Measurements from ENCODE around the gene NFKBIE.

The NFKBIE gene

DNA sequence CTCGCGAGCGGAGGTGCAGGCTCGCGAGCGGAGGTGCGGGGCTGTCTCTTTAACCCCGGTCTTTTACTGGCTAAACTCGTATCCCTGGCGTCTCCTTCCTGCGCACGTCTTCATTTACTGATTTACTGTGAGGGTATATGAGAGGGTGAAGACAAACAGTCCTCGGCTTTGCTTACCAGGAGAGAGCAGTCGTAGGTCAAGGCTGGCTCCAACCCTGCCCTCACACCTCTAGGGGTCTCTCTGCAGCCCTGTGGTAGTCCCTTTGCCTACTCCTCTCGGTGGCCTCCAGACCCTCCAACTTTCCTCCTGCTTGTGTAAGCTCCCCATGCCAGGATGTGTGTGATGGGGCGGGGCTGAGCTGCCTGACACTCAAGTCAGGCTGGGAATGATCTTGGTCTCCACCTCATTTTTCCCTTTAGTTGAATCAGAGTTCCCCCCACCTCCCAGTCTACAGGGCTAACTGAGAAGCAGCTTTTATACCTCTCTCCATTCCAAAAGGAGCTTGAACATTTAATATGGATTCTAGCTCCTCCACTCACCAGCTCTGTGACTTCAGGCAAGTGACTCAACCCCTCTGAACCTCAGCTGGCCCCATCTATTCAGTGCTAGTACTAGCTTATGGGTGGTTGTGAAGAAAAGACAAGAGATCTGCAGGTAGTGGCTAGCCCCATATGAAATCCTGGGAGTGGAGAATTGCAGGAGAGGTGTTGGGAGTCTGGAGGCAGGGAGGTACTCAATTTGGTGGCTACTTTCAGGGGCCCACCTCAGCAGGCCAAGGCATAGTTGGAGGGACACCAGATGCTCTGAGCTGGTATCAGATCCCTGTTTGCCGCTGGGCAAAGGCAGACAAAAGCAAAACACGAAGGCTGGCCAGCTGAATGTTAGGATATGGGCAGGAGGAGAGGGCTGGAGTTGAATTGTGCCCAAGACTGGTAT is 41.1 kb downstream of the NFKBIE start:
- peak; percentile 24 for DNase-seq

DNA sequence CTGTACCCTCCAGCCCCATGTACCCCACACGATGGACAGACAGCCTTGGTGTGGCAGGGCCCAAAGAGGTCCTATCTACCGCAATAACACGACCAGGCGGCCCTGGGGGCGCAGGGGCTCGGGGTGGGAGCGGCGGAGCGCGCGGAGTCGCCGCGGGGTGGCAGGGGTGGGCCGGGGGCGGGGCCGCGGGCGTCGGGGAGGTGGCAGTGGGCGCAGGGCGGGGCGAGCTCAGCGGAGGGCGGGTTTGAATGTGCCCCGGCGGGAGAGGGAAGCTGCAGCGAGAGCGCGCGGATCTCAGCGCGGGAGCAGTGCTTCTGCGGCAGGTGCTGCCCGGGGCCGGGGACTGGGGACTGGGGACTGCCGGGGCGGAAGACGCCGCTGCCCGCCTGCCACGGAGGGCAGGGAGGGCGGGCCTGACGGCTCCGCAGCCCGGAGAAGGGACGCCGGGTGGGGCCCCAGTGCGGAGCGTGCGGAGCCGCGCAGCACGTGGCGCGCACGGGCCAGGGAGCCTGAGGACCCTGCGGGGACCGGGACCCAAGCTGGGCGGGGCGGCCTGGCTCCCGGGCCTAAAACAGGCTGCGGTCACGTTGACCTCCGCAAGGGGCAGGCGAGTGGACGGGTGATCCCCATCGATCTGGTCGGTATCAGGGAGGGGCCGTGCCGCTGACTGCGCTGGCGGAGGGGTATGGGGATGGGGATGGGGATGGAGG is 41.9 kb downstream of the NFKBIE start, which contains the start of gene SLC29A1:
Gene SLC29A1, plus strand, starts transcription at position 277 of the 710 bp plus-strand sequence. CDS start 3,719 bp downstream, outside the sequence.
- peak; percentile 49 for DNase-seq

DNA sequence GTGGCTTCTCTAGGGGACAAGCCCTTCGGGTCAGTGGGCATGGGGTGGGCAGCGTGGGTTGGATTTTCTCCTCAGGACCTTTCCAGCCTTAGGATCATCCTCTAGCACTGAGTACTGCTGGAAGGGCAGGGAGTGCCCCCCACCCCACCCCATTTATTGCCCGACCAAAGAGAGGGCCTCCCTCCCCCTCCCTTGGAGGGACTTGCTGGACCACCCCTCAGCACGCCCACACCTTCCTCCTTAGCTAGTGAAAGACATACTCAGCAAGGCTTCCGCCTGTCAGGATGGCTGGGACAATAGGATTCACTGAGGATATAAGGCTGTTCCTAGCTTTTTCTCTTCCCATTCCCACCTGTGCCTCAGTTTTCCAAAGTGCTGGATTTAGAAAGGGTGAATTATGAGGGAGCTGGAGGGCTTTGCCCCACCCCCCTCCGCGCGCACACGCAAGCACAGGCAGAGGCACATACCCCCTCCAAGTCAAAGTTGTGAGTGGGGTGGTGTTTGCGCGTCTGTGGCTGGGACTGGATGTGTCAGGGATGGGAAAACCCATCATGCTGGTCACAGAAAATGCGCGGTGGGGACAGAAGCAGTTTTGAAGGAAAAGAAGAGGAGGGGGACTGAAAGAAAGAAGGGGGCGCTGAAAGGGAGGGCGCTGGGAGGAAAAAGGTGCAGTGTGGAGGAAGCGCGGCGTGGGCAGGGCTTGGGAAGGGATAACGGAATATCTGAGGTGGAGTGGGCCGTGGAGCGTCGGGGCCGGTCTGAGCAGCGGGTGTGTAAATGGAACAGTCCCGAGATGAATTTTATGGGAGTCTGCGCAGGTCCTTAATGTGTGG is 42.6 kb downstream of the NFKBIE start:
- DNase-seq, result no peak

DNA sequence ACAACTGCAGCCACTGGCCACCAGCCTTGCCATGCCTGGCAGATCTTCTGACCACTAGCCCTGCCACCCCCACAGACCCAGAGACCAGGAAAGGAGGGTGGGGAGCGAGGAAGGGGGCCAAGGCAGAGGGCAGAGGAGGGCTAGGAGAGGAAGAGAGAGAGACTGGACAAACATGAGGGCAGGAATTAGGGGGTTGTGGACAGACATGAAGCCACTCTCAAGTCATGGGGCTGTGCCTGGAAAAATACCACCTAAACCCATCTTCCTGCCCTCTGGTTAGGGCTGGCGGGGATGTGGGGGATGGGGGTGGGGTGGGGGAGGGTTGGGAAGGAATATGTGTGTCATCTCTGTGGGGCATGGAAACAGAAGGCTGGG is 43.4 kb downstream of the NFKBIE start:
- DNase-seq, result no peak

DNA sequence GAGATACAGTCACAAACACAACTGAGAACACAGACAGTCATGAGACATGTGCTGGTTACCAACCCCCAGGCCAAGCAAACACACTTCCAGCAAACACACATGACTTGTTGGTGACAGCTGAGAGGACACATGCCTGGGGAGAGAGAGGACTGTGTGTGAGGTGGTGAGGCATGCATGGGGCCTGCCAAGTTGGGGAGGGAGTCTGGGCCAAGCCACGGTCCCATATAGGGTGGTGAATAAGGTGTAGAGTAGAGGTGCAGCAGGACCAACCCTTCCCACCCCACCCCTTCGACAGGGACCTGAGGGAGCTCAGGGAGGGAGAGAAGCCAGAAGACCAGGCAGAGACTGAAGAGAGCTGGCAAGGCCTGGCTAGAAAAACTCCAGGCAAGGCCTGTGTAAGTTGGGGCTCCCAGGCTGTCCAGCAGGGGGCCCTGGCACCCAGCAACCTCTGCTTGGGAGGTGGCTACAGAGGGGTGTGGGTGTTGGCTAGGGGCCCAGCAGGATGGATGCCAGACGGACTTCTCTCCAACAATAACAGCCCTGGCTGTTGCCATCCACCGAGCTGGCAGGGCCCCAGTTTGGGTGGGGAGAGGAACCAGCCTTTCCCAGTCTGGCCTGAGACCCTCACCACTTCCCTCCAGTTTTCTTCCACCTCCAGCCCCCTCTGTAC is 43.9 kb downstream of the NFKBIE start:
- peak; percentile 79 for DNase-seq

DNA sequence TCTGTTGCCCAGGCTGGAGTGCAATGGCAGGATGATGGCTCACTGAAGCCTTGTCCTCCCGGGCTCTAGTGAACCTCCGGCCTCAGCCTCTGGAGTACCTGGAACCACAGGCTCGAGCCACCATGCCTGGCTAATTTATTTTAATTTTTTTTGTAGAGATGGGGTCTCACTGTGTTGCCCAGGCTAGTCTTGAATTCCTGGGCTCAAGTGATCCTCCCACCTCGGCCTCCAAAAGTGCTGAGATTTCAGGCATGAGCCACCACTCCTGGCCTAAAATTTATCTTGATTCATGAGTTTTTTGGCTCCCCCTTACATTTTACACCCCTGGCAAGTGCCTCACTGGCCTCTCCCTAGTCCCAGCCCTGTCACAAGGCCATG is 44.4 kb downstream of the NFKBIE start:
- DNase-seq, result no peak

DNA sequence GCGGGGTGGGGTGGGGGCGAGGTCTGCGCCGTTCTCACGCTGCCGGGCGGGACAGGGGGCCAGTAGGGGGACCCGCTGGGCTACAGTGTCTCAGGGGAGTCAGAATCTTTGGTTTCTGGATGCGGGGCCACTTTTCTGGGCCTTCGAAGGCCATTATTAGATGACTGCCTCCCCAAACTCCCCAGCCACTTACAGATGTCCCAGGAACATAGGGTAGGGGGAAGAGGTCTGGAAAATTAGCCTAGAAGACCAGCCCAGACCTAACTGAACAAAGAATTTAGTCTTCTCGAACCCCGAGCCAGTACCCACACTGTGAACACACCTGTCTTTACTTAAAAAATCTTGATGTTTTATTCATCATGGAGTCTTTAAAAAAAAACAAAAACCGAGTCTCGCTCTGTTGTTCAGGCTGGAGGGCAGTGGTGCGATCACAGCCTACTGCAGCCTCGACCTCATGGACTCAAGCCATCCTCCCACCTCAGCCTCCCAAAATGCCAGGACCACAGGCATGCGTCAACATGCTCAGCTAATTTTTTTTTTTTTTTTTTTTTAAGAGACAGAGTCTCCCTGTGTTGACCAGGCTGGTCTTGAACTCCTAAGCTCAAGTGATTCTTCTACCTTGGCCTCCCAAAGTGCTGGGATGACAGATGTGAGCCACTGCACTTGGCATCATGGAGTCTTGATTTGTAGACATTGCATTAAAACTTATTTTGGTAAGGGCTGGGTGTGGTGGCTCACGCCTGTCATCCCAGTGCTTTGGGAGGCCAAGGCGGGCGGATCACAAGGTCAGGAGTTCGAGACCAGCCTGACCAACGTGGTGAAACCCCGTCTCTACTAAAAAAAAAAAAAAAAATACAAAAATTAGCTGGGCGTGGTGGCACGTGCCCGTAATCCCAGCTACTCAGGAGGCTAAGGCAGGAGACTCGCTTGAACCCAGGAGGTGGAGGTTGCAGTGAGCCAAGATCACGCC is 45.3 kb downstream of the NFKBIE start:
- DNase-seq, result no peak

DNA sequence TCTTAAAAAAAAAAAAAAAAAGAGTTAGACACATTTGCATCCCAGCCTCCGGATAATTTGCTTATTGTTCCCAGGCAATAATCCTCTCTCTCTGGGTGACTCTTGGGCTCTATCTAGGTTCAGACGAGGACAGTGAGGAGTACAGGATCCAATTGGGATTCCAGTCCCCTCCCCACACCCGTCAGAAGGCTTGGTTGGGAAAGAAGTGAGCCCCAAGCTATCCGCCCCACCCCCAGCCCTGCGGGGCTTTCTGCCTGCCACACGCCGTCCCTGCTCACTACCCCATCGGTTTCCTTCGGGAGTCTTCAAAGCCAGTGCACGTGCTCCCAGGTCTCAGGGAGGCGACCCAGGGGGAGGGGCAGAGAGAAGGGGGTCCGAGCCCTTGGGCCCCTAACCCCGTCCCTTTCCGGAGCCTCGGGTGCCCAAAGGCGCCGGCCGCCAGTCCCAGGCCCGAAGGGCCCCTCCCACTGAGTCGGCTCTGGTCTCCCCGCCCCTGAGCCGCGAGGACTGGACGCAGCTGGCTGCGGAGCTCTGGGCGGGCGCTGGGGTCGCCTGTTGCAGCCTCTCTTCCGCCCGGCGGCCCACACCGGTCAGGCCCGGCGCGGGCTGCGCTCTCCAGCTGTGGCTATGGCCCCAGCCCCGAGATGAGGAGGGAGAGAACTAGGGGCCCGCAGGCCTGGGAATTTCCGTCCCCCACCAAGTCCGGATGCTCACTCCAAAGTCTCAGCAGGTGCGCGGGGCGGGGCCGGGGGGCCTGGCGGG is 46.1 kb downstream of the NFKBIE start:
- peak; percentile 72 for DNase-seq

DNA sequence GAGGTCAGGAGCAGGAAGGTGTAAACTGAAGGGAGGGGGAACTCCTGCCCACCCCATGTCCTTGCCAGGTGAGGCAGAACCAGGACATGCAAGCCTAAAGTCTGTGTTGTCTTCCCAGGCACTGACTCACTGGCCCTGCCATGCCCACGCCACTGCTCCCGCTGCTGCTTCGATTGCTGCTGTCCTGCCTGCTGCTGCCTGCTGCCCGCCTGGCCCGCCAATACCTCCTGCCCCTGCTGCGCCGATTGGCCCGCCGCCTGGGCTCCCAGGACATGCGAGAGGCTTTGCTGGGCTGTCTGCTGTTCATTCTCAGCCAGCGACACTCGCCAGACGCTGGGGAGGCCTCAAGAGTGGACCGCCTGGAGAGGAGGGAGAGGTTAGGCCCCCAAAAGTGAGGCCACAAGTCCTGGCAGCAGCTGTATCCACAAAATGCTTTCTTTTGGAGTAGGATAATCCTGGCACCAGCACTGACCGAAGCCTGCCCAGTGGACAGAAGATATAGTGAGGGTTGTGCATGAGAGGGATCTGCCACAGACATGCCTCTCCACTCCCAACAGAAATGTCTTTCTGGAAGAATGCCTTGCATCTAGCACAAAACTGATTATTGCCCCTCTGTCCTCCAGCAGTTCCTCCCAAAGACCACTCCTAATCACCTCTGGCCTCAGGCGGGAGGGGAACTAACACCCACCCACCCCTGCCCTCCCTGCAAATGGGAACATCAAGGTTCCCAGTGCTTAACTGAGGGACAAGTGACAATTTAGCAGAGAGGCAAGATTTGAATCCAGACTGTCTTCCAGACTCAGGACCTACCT is 47.8 kb downstream of the NFKBIE start:
- no peak for DNase-seq

DNA sequence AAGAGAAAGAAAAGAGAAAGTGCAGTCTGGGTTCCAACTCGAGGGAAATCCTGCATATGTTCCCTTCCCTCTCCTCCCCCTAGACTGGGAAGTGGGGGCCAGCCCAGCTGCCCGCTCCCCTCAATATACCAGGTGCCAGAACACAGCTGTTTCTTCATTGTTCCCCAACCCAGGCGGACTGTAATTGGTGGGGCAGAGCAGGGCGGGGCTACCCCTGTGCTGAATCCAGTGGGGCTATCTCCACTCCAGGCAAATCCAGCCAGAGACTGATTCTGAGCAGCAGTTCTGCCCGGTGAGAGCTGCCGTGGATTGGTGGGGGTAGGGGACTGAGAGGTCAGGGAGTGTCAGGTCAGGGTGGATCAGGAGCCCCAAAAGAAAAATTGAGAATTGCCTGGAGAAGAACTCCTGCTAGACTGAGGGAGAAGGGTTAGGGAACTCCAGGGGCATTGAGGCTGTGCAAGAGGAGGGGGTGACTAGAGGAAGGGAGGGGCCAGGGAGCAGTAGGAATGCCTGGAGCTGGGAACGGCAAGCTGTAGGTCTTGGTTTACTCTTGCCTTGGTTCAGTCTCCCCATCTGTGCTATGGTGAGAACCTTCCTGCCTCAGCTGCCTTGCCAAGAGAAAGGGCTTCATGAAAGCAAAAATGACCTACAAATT is 48.5 kb downstream of the NFKBIE start, which contains the start of gene MYMX:
Gene MYMX, plus strand, starts transcription at position 250 of the 655 bp plus-strand sequence. CDS start 546 bp downstream, outside the sequence.
- DNase-seq, result no peak

DNA sequence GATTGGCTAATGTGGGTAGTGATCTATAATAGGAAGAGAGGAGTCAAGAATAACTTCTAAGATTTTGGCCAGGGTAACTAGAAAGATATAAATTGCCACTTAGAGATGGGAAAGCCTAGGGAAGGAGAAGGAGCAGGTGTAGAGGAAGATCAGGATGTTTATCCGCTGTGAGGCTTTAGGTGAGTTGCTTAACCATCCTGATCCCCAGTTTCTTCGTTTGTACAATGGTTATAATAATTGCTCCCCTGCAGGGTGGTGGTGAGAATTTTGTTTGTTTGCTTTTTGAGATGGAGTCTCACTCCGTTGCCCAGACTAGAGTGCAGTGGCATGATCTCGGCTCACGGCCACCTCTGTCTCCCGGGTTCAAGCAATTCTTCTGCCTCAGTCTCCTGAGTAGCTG is 51.0 kb downstream of the NFKBIE start:
- DNase-seq, result no peak

DNA sequence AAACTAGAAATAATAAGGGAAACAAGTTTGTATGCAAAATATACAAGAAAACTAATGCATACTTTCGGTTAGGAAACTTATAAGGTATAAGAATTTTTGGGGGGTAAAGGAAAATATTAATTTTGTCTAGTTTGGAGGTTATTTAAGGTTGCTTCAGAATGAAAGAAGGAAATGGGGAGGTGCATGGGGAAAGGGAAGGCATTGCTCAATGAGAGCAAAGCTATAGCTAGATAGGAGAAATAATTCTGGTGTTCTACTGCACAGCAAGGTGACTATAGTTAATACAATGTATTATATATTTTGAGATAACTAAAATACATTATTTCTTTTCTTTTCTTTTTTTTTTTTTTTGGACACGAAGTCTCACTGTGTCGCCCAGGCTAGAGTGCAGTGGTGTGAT is 54.1 kb downstream of the NFKBIE start:
- peak; percentile 36 for DNase-seq
